Head of caudate nucleus (tissue), 42 donors: ENCODE measurements around the gene RPL37.
A peak's percentile ranks its signal among the peaks of the same experiment; 100 is the strongest.
"Not testable (repeated sequence)": the region's sequence is repeated elsewhere in the genome, so short reads cannot be mapped to it uniquely, and the experiment has no call there.

Experiments
- DNase-seq, 42 donors: peaks; one replicate each; pipeline versions ENCODE4 v3.0.0 to v3.0.0-alpha.2; 2020 to 2021; ENCODE audit warnings: mixed read lengths in 7 of 42
- intact Hi-C: fragments of 100-400 bp; cut with DNase I; formaldehyde crosslinking; loops from one replicate; pipeline ENCODE4 v1.15.0; 2022

The RPL37 gene

GRCh38 chr5:40834849-40835787 lies at the start of gene RPL37:
Gene RPL37, minus strand, starts transcription at chr5:40835222. Its CDS starts 37 bp downstream, at chr5:40835185.
- intact Hi-C loops, result loop anchor here (1.0 kb wide), 1 partner anchor 37 kb away; the partner anchor contains the start of gene PRKAA1
- DNase-seq, result peak; percentile 93 to 99 (median 96)

GRCh38 chr5:40883051-40883450 lies 48.0 kb upstream of the RPL37 start:
- intact Hi-C loops, result loop anchor here (10.0 kb wide), 1 partner anchor 1298 kb away; no protein-coding TSS in a partner anchor
- DNase-seq, result not testable (repeated sequence)

- intact Hi-C loops, result loop anchor here (10.0 kb wide), 1 partner anchor 1297 kb away; no protein-coding TSS in a partner anchor
- DNase-seq, result no peak
These were observed 47.3 kb upstream of the RPL37 start for GRCh38 chr5:40882291-40882690.

GRCh38 chr5:40879163-40879942 lies 44.3 kb upstream of the RPL37 start:
- intact Hi-C loops, result no loop called here
- DNase-seq, result no peak

GRCh38 chr5:40877371-40877988 lies 42.5 kb upstream of the RPL37 start:
- peak in 3 of 42 donors; percentile 5 to 13 (median 13) for DNase-seq
- intact Hi-C loops, result no loop called here

- intact Hi-C loops, result no loop called here
- DNase-seq, result no peak
These were observed 40.9 kb upstream of the RPL37 start for GRCh38 chr5:40875958-40876357.

- DNase-seq, result no peak
- intact Hi-C loops, result no loop called here
These were observed 38.4 kb upstream of the RPL37 start for GRCh38 chr5:40873286-40873880.

- DNase-seq, intact Hi-C loops: not testable (repeated sequence)
These were observed 37.2 kb upstream of the RPL37 start for GRCh38 chr5:40872253-40872652.

- intact Hi-C loops, result no loop called here
- peak in 34 of 42 donors; percentile 4 to 83 (median 49) for DNase-seq
These were observed 36.2 kb upstream of the RPL37 start for GRCh38 chr5:40871177-40871576.

GRCh38 chr5:40869384-40869783 lies 34.4 kb upstream of the RPL37 start:
- DNase-seq, result no peak
- intact Hi-C loops, result no loop called here

GRCh38 chr5:40866844-40867243 lies 31.8 kb upstream of the RPL37 start:
- intact Hi-C loops, result no loop called here
- DNase-seq, result no peak

- intact Hi-C loops, DNase-seq: not testable (repeated sequence)
These were observed 30.0 kb upstream of the RPL37 start for GRCh38 chr5:40865004-40865403.

GRCh38 chr5:40860711-40861110 lies 25.7 kb upstream of the RPL37 start:
- DNase-seq, result no peak
- intact Hi-C loops, result no loop called here

- intact Hi-C loops, result no loop called here
- DNase-seq, result no peak
These were observed 18.7 kb upstream of the RPL37 start for GRCh38 chr5:40853632-40854192.

- no peak for DNase-seq
- intact Hi-C loops, result no loop called here
These were observed 12.5 kb upstream of the RPL37 start for GRCh38 chr5:40847525-40847924.

- DNase-seq, result no peak
These were observed 11.3 kb upstream of the RPL37 start for GRCh38 chr5:40846371-40846770.

GRCh38 chr5:40844565-40844964 lies 9.5 kb upstream of the RPL37 start:
- DNase-seq, result no peak
- intact Hi-C loops, result no loop called here

More at GRCh38 chr5:40846371-40846770, 11.3 kb upstream of the RPL37 start:
- intact Hi-C loops, result no loop called here

- intact Hi-C loops, result no loop called here
- no peak for DNase-seq
These were observed 7.3 kb upstream of the RPL37 start for GRCh38 chr5:40842351-40842750.
